SK-N-SH (cell line): ENCODE measurements around the gene RAB7B. TPM values are rescaled to one million over a fixed set of nuclear protein-coding genes. Genes with fewer than 3 reads are reported as not detected.

Experiments
- CTCF ChIA-PET: fragments of 300-600, 350-600 bp; formaldehyde crosslinking; extraction: SDS; loops from one replicate; lab custom pipeline; 2021; lab: Yijun Ruan, JAX
- POLR2A ChIA-PET: fragments of 350-600 bp; sonication (Branson Sonifier 250); formaldehyde crosslinking; extraction: SDS; loops from one replicate; lab custom pipeline; 2020; ENCODE audit warnings: antibody characterized with exemption, inconsistent platforms; lab: Yijun Ruan, JAX
- DNase-seq: peaks from one replicate; pipeline ENCODE4 v3.0.0; 2012
- H2AFZ ChIP-seq: fragments of 200-600 bp; sonication (generic); 2 replicates; pipeline ENCODE4 v1.8.1; 2016; ENCODE audit warnings: antibody characterized with exemption, mild to moderate bottlenecking, low read depth
- H3F3A ChIP-seq: fragments of 200-600 bp; sonication (generic); replicated peaks from 2 replicates; pipeline ENCODE3; 2016; ENCODE audit warnings: antibody characterized with exemption, mild to moderate bottlenecking; ENCODE audit not compliant: insufficient read depth
- H3K27ac ChIP-seq, 2 experiments: fragments of 200-500 bp in 1 of 2; fragments of 200-600 bp in 1 of 2; sonication (Bioruptor generic) in 1 of 2; sonication (generic), shearing (Covaris generic) in 1 of 2; 2 replicates each; pipeline versions ENCODE4 v1.5.1 to v1.6.1; 2014 to 2016; ENCODE audit warnings: low read depth in 2 of 2, inconsistent platforms in 1 of 2, low read length in 1 of 2, mild to moderate bottlenecking in 1 of 2, mixed read lengths in 1 of 2
- H3K27me3 ChIP-seq: fragments of 200-600 bp; sonication (generic), shearing (Covaris generic); 2 replicates; pipeline ENCODE4 v1.6.1; 2016; ENCODE audit warnings: mixed run types; ENCODE audit not compliant: insufficient read depth
- H3K36me3 ChIP-seq, 2 experiments: fragments of 200-500 bp in 1 of 2; fragments of 200-600 bp in 1 of 2; sonication (Bioruptor generic) in 1 of 2; sonication (generic) in 1 of 2; replicated peaks in 1 of 2; 2 replicates each; pipeline versions ENCODE3 to v1.5.1; 2014 to 2016; ENCODE audit warnings: low read length in 1 of 2, mild to moderate bottlenecking in 1 of 2; ENCODE audit not compliant: insufficient read depth in 2 of 2, control insufficient read depth in 1 of 2
- H3K4me1 ChIP-seq, 2 experiments: fragments of 200-500 bp in 1 of 2; fragments of 200-600 bp in 1 of 2; sonication (Bioruptor generic) in 1 of 2; sonication (generic), shearing (Covaris generic) in 1 of 2; 2 replicates each; pipeline versions ENCODE4 v1.5.1 to v1.6.1; 2014 to 2016; ENCODE audit warnings: low read depth in 1 of 2, low read length in 1 of 2, mixed run types in 1 of 2; ENCODE audit not compliant: insufficient read depth in 2 of 2, control insufficient read depth in 1 of 2
- H3K4me2 ChIP-seq: fragments of 200-600 bp; sonication (generic), shearing (Covaris generic); 2 replicates; pipeline ENCODE4 v1.6.1; 2017; ENCODE audit warnings: mixed run types
- H3K4me3 ChIP-seq, 2 experiments: fragments of 200-500 bp in 1 of 2; fragments of 200-600 bp in 1 of 2; sonication (Bioruptor generic) in 1 of 2; sonication (generic), shearing (Covaris generic) in 1 of 2; 2 replicates each; pipeline versions ENCODE4 v1.5.1 to v1.8.1; 2014 to 2016; ENCODE audit warnings: low read depth in 2 of 2, inconsistent platforms in 1 of 2, low read length in 1 of 2, mild to moderate bottlenecking in 1 of 2, mixed read lengths in 1 of 2, moderate library complexity in 1 of 2
- H3K79me2 ChIP-seq: fragments of 200-600 bp; sonication (generic); 2 replicates; pipeline ENCODE4 v1.8.1; 2017; ENCODE audit warnings: mild to moderate bottlenecking; ENCODE audit not compliant: insufficient read depth
- H3K9ac ChIP-seq: fragments of 200-600 bp; sonication (generic); 2 replicates; pipeline ENCODE4 v1.6.1; 2017; ENCODE audit warnings: mixed run types
- H3K9me2 ChIP-seq: fragments of 200-600 bp; sonication (generic); 2 replicates; pipeline ENCODE4 v1.6.1; 2017; ENCODE audit warnings: mixed run types
- H3K9me3 ChIP-seq: fragments of 200-600 bp; sonication (generic); 2 replicates; pipeline ENCODE4 v1.6.1; 2017; ENCODE audit warnings: mixed run types, mild to moderate bottlenecking, moderate library complexity
- H4K20me1 ChIP-seq: fragments of 200-600 bp; sonication (generic); 2 replicates; pipeline ENCODE4 v1.6.1; 2017; ENCODE audit warnings: mild to moderate bottlenecking, mixed run types; ENCODE audit not compliant: insufficient read depth
- CHD2 ChIP-seq: fragments of 150-350 bp; IDR thresholded peaks from 2 replicates; pipeline ENCODE4 v1.6.1; 2018; ENCODE audit warnings: low read length; ENCODE audit not compliant: partially characterized antibody
- EP300 ChIP-seq, 2 experiments: IDR thresholded peaks; 2 replicates each; pipeline versions ENCODE4 v1.4.0 to v1.6.1; 2012; ENCODE audit warnings: borderline replicate concordance in 1 of 2, low read depth in 1 of 2, low read length in 1 of 2
- EZH2phosphoT487 ChIP-seq: fragments of 200-600 bp; sonication (generic); IDR thresholded peaks from 2 replicates; pipeline ENCODE4 v1.6.1; 2017; ENCODE audit warnings: low read depth, mixed run types, mild to moderate bottlenecking, antibody characterized with exemption, moderate library complexity, borderline replicate concordance
- FOSL2 ChIP-seq: IDR thresholded peaks from 2 replicates; pipeline ENCODE4 v1.4.0; 2012; ENCODE audit warnings: low read depth, mild to moderate bottlenecking, moderate library complexity, borderline replicate concordance
- FOXJ3 ChIP-seq: sonication (generic); formaldehyde crosslinking; IDR thresholded peaks from 2 replicates; pipeline ENCODE4 v1.5.1; 2020; ENCODE audit warnings: mild to moderate bottlenecking, missing genetic modification reagents
- JUND ChIP-seq: IDR thresholded peaks from 2 replicates; pipeline ENCODE4 v1.4.0; 2012
- MEF2A ChIP-seq: IDR thresholded peaks from 2 replicates; pipeline ENCODE4 v1.4.0; 2012; ENCODE audit warnings: low read depth, borderline replicate concordance
- MXI1 ChIP-seq: IDR thresholded peaks from 2 replicates; pipeline ENCODE4 v1.6.1; 2012; ENCODE audit warnings: mild to moderate bottlenecking, low read depth, low read length, improper control_type of control experiment
- NFIC ChIP-seq: IDR thresholded peaks from 2 replicates; pipeline ENCODE4 v1.4.0; 2012; ENCODE audit warnings: borderline replicate concordance
- POLR2AphosphoS5 ChIP-seq: IDR thresholded peaks from 2 replicates; pipeline ENCODE4 v1.6.1; 2012; ENCODE audit warnings: low read depth, low read length
- RAD21 ChIP-seq: IDR thresholded peaks from 2 replicates; pipeline ENCODE4 v1.6.1; 2012; ENCODE audit warnings: mild to moderate bottlenecking, low read length
- RCOR1 ChIP-seq: fragments of 150-350 bp; IDR thresholded peaks from 2 replicates; pipeline ENCODE4 v1.6.1; 2017; ENCODE audit warnings: antibody characterized with exemption, low read length
- TAF1 ChIP-seq: IDR thresholded peaks from 2 replicates; pipeline ENCODE4 v1.6.1; 2012; ENCODE audit warnings: low read depth, mild to moderate bottlenecking, low read length, moderate library complexity, borderline replicate concordance
- TEAD4 ChIP-seq: IDR thresholded peaks from 2 replicates; pipeline ENCODE4 v1.4.0; 2012; ENCODE audit warnings: mild to moderate bottlenecking, borderline replicate concordance; ENCODE audit not compliant: insufficient read depth
- YY1 ChIP-seq: IDR thresholded peaks from 2 replicates; pipeline ENCODE4 v1.4.0; 2012; ENCODE audit warnings: low read depth, mild to moderate bottlenecking
- WGBS: methylation state at CpG from one replicate; pipeline ENCODE4 v1.1.6; 2017; ENCODE audit warnings: low lambda C conversion rate; 5-methylcytosine and 5-hydroxymethylcytosine counted together
- polyA plus RNA-seq, 3 experiments: library from polyadenylated mRNA; depleted of rRNA; stranded (reverse); fragments of >200 nt; gene quantifications; 2 replicates each; pipeline ENCODE4 v1.2.3, GENCODE V29; 2012
- TF ChIP-seq, protein P1 (sequence below): fragments of 200-600 bp; sonication (generic); IDR thresholded peaks from 2 replicates; pipeline ENCODE4 v1.6.1; 2017; ENCODE audit warnings: antibody characterized with exemption, mild to moderate bottlenecking, moderate library complexity
- TF ChIP-seq, protein P2 (sequence below): fragments of 150-350 bp; IDR thresholded peaks from 2 replicates; pipeline ENCODE4 v1.6.1; 2016; ENCODE audit warnings: mild to moderate bottlenecking, low read depth, low read length
- TF ChIP-seq, protein P3 (sequence below): fragments of 150-350 bp; IDR thresholded peaks from 2 replicates; pipeline ENCODE4 v1.6.1; 2017; ENCODE audit warnings: antibody characterized with exemption, low read length, low read depth, borderline replicate concordance
- TF ChIP-seq, protein P4 (sequence below): IDR thresholded peaks from 2 replicates; pipeline ENCODE4 v1.4.0; 2012; ENCODE audit warnings: low read depth, borderline replicate concordance

The RAB7B gene
- polyA plus RNA-seq, 1 of the 3 experiments (the other 2 are of a cell fraction), result 0.15 TPM

DNA sequence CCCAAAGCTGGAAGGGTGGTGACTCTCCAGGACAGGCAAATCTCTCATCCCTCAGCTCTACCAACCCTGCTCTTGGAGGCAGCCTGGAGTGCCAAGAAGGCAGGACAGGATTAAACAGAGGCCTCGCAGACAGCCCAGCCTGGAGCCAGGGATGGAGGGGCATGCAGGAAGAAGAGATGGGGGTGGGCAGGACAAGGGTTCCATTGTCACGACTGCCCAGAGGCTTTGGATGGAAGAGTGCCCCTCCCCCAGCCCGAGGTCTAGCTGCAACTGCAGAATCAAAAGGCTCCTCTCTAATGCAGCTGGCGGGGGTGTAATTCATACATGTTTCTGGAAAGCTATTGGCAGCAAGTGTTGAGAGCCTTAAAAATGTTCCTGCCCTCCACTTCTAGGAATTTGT lies 8.8 kb downstream of the RAB7B start:
- no peak for TF ChIP-seq POLR2AphosphoS5
- no peak for TF ChIP-seq RCOR1
- no peak for TF ChIP-seq JUND
- TF ChIP-seq, protein P1, sequence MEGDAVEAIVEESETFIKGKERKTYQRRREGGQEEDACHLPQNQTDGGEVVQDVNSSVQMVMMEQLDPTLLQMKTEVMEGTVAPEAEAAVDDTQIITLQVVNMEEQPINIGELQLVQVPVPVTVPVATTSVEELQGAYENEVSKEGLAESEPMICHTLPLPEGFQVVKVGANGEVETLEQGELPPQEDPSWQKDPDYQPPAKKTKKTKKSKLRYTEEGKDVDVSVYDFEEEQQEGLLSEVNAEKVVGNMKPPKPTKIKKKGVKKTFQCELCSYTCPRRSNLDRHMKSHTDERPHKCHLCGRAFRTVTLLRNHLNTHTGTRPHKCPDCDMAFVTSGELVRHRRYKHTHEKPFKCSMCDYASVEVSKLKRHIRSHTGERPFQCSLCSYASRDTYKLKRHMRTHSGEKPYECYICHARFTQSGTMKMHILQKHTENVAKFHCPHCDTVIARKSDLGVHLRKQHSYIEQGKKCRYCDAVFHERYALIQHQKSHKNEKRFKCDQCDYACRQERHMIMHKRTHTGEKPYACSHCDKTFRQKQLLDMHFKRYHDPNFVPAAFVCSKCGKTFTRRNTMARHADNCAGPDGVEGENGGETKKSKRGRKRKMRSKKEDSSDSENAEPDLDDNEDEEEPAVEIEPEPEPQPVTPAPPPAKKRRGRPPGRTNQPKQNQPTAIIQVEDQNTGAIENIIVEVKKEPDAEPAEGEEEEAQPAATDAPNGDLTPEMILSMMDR, result no peak
- no peak for TF ChIP-seq FOXJ3 (CRISPR knock-in tag)
- TF ChIP-seq EP300 (IDR thresholded peaks at IDR 0.05; ENCODE audit: borderline replicate concordance in 1 of 2, low read depth in 1 of 2, low read length in 1 of 2), result no peak
- TF ChIP-seq FOSL2, result no peak
- TF ChIP-seq MEF2A, result no peak
- no peak for TF ChIP-seq RAD21
- no peak for TF ChIP-seq CHD2
- TF ChIP-seq YY1, result no peak
- TF ChIP-seq, protein P2, sequence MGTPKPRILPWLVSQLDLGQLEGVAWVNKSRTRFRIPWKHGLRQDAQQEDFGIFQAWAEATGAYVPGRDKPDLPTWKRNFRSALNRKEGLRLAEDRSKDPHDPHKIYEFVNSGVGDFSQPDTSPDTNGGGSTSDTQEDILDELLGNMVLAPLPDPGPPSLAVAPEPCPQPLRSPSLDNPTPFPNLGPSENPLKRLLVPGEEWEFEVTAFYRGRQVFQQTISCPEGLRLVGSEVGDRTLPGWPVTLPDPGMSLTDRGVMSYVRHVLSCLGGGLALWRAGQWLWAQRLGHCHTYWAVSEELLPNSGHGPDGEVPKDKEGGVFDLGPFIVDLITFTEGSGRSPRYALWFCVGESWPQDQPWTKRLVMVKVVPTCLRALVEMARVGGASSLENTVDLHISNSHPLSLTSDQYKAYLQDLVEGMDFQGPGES, result no peak
- TF ChIP-seq, protein P3, sequence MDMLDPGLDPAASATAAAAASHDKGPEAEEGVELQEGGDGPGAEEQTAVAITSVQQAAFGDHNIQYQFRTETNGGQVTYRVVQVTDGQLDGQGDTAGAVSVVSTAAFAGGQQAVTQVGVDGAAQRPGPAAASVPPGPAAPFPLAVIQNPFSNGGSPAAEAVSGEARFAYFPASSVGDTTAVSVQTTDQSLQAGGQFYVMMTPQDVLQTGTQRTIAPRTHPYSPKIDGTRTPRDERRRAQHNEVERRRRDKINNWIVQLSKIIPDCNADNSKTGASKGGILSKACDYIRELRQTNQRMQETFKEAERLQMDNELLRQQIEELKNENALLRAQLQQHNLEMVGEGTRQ, result no peak
- no peak for TF ChIP-seq EZH2phosphoT487
- TF ChIP-seq, all 33 proteins: peak for 0
- no peak for DNase-seq
- Histone ChIP-seq H3K4me2 (no peak overlapping the region), H3K9ac (no peak overlapping the region), H3K4me3 (no peak overlapping the region), H3K27ac (no peak overlapping the region), H2AFZ (no peak overlapping the region), H4K20me1 (no peaks in the 10 kb centered on the region), H3F3A (no peaks in the 10 kb centered on the region), H3K79me2 (no peaks in the 10 kb centered on the region), H3K36me3 (no peaks in the 10 kb centered on the region), H3K4me1 (no peaks in the 10 kb centered on the region), H3K9me3 (no peaks in the 10 kb centered on the region), H3K27me3 (no peaks in the 10 kb centered on the region; the same call in 1 of the 2 replicates), H3K9me2 (no peaks in the 10 kb centered on the region)
- ChIA-PET POLR2A (no interaction called here), CTCF (interaction anchor here (1.4 to 6.2 kb wide), 2 partner anchors 10 to 17 kb away, joined by 4 to 41 read pairs; no protein-coding TSS in a partner anchor)
- 45% methylated on average over 4 of the region's 4 CpGs for WGBS

DNA sequence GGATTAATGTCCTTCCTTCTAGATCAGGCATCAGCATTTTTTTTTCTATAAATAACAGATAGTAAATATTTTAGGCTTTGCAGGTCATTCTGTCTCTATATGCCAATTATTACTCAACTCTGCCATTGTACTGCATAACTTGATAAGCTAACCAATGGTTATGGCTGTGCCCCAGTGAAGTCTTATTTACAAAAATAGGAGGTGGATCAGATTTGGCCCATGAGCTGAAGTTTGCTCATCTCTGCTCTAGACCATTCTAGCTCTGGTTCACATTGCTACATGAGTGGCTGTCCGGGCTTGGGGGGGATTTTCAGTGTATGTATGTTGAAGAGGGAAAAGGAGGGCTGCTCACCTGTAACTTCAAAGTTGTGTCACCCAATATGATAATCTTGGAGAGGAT lies 10.1 kb downstream of the RAB7B start:
- no peak overlapping the region for H2AFZ ChIP-seq
- no peaks in the 10 kb centered on the region for H3K36me3 ChIP-seq
- H3K9me2 ChIP-seq, result no peaks in the 10 kb centered on the region
- no peaks in the 10 kb centered on the region for H3F3A ChIP-seq
- no peaks in the 10 kb centered on the region for H4K20me1 ChIP-seq
- H3K4me2 ChIP-seq, result no peak overlapping the region
- H3K27me3 ChIP-seq, result no peaks in the 10 kb centered on the region; the same call in 1 of the 2 replicates
- H3K79me2 ChIP-seq, result no peaks in the 10 kb centered on the region
- H3K9ac ChIP-seq, result no peak overlapping the region
- H3K27ac ChIP-seq, result no peak overlapping the region
- POLR2A ChIA-PET, result no interaction called here
- H3K4me1 ChIP-seq, result no peaks in the 10 kb centered on the region
- WGBS, result 50% methylated on average over 1 of the region's 1 CpG
- H3K9me3 ChIP-seq, result no peaks in the 10 kb centered on the region
- CTCF ChIA-PET, result interaction anchor here (0.6 to 6.2 kb wide), 7 partner anchors 9 to 201 kb away, joined by 3 to 41 read pairs (median 4); no protein-coding TSS in a partner anchor
- TF ChIP-seq FOSL2 (no peak), TEAD4 (no peak), FOXJ3 (CRISPR knock-in tag) (no peak), NFIC (no peak), TAF1 (no peak), JUND (no peak), MXI1 (no peak)
- TF ChIP-seq, protein P4, sequence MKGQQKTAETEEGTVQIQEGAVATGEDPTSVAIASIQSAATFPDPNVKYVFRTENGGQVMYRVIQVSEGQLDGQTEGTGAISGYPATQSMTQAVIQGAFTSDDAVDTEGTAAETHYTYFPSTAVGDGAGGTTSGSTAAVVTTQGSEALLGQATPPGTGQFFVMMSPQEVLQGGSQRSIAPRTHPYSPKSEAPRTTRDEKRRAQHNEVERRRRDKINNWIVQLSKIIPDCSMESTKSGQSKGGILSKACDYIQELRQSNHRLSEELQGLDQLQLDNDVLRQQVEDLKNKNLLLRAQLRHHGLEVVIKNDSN, result no peak
- no peak overlapping the region for H3K4me3 ChIP-seq
- DNase-seq, result no peak
